GM18868 (cell line): ENCODE results near the gene ABCG1.
"Not testable (repeated sequence)": the region's sequence is repeated elsewhere in the genome, so short reads cannot be mapped to it uniquely, and the experiment has no call there.

Source experiments
- ATAC-seq: cut with Tn5 transposase; IDR thresholded peaks from one replicate; pipeline ENCODE4 v1.9.1; 2021; ENCODE audit warnings: mild to moderate bottlenecking, moderate library complexity; ENCODE audit not compliant: unreplicated experiment

The ABCG1 gene

GRCh38 chr21:42218836-42219605 is at the start of gene ABCG1:
ABCG1 (plus strand) TSS chr21:42219140; CDS start chr21:42219263, 123 bp downstream.
- no peak for ATAC-seq

GRCh38 chr21:42169758-42170157 is 49.2 kb upstream of the ABCG1 start:
- ATAC-seq: no peak

- no peak for ATAC-seq
Observed at GRCh38 chr21:42171091-42172053, 47.6 kb upstream of the ABCG1 start.

GRCh38 chr21:42172596-42173483 is 46.1 kb upstream of the ABCG1 start:
- no peak for ATAC-seq

GRCh38 chr21:42174173-42174572 is 44.8 kb upstream of the ABCG1 start:
- ATAC-seq: no peak

- no peak for ATAC-seq
Observed at GRCh38 chr21:42175110-42175710, 43.7 kb upstream of the ABCG1 start.

- no peak for ATAC-seq
Observed at GRCh38 chr21:42176859-42177258, 42.1 kb upstream of the ABCG1 start.

- ATAC-seq: no peak
Observed at GRCh38 chr21:42179316-42179715, 39.6 kb upstream of the ABCG1 start.

GRCh38 chr21:42180001-42180400 is 38.9 kb upstream of the ABCG1 start:
- not testable (repeated sequence) for ATAC-seq

GRCh38 chr21:42182713-42183371 is 36.1 kb upstream of the ABCG1 start:
- ATAC-seq: no peak

GRCh38 chr21:42183374-42184266 is 35.3 kb upstream of the ABCG1 start:
- ATAC-seq: no peak

- no peak for ATAC-seq
Observed at GRCh38 chr21:42186591-42186990, 32.3 kb upstream of the ABCG1 start.

GRCh38 chr21:42187976-42188653 is 30.8 kb upstream of the ABCG1 start:
- peak; percentile 98 for ATAC-seq

- no peak for ATAC-seq
Observed at GRCh38 chr21:42188663-42189062, 30.3 kb upstream of the ABCG1 start.

- no peak for ATAC-seq
Observed at GRCh38 chr21:42189431-42189830, 29.5 kb upstream of the ABCG1 start.

GRCh38 chr21:42189860-42190485 is 29.0 kb upstream of the ABCG1 start:
- no peak for ATAC-seq

- no peak for ATAC-seq
Observed at GRCh38 chr21:42190486-42190863, 28.5 kb upstream of the ABCG1 start.

- no peak for ATAC-seq
Observed at GRCh38 chr21:42191064-42191463, 27.9 kb upstream of the ABCG1 start.
